Measurements from ENCODE around the gene C11orf24.

C11orf24 gene

GRCh38 chr11:68211546-68211945, 60.2 kb downstream of the C11orf24 start:
- peak overlapping the region; percentile 90 for H3K4me3 ChIP-seq (ENCODE audit: low read depth, low read length)
- TF ChIP-seq CTCF (IDR thresholded peaks at IDR 0.05; ENCODE audit: low read depth, low read length), result no peak
